Suprapubic skin (tissue), 4 donors: ENCODE data around the gene APOO. TPM values are rescaled to one million over a fixed set of nuclear protein-coding genes. Genes with fewer than 3 reads are reported as not detected.
A peak's percentile ranks its signal among the peaks of the same experiment; 100 is the strongest.

Experiments
- DNase-seq, 2 donors: peaks; one replicate each; pipeline ENCODE4 v3.0.0-alpha.2; 2019; ENCODE audit warnings: low spot score in 2 of 2
- H3K27ac ChIP-seq: fragments of 200-600 bp; sonication (generic); one replicate; pipeline ENCODE4 v1.5.1; 2019
- H3K27me3 ChIP-seq: fragments of 200-600 bp; sonication (generic); one replicate; pipeline ENCODE4 v1.5.1; 2019
- H3K36me3 ChIP-seq: fragments of 200-600 bp; sonication (generic); one replicate; pipeline ENCODE4 v1.5.1; 2019
- H3K4me1 ChIP-seq: fragments of 200-600 bp; sonication (generic); one replicate; pipeline ENCODE4 v1.5.1; 2019
- H3K4me3 ChIP-seq: fragments of 200-600 bp; sonication (generic); one replicate; pipeline ENCODE4 v1.5.1; 2019; ENCODE audit warnings: mild to moderate bottlenecking
- H3K9me3 ChIP-seq: fragments of 200-600 bp; sonication (generic); one replicate; pipeline ENCODE4 v1.5.1; 2019
- EP300 ChIP-seq: sonication (generic); formaldehyde crosslinking; IDR thresholded peaks from one replicate; pipeline ENCODE4 v1.6.1; 2017; ENCODE audit warnings: antibody characterized with exemption
- POLR2A ChIP-seq, 2 donors: fragments of 450-650 bp; IDR thresholded peaks; one replicate each; pipeline ENCODE4 v1.6.1; 2017; ENCODE audit warnings: antibody characterized with exemption in 2 of 2, mild to moderate bottlenecking in 2 of 2, moderate library complexity in 2 of 2
- POLR2AphosphoS5 ChIP-seq, 3 donors: sonication (generic); formaldehyde crosslinking; IDR thresholded peaks; one replicate each; pipeline ENCODE4 v1.6.1; 2017; ENCODE audit warnings: antibody characterized with exemption in 3 of 3
- WGBS: methylation state at CpG from one replicate; pipeline ENCODE4 v1.1.5; 2018; 5-methylcytosine and 5-hydroxymethylcytosine counted together
- total RNA-seq, 4 donors: library from RNA; depleted of rRNA; stranded (reverse); fragments of >200 nt; gene quantifications; one replicate each; pipeline ENCODE4 v1.1.0, GENCODE V29; 2016
- TF ChIP-seq, protein P1 (sequence below), 2 donors: fragments of 200-600 bp in 1 of 2; fragments of 450-650 bp in 1 of 2; sonication (generic) in 1 of 2; IDR thresholded peaks; one replicate each; pipeline ENCODE4 v1.5.1; 2016 to 2019; ENCODE audit warnings: antibody characterized with exemption in 2 of 2, mild to moderate bottlenecking in 1 of 2, moderate library complexity in 1 of 2

The APOO gene
- total RNA-seq, 4 donors from 2014 or later, result 6.2 to 14.1 (median 9.7) TPM

DNA sequence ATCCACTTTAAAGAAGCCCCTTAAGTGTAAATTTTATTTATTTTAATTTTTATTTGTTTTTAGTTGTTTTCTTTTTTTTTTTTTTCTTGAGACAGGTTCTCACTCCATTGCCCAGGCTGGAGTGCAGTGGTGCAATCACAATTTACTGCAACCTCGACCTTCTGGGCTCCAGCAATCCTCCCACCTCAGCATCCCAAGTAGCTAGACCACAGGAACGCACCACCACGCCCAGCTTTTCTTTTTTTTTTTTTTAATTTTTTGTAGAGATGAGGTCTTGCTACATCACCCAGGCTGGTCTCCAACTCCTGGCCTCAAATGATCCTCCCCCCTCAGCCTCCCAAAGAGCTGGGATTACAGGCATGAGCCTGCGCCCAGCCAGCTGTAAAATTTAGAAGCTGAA is 118.8 kb downstream of the APOO start:
- Histone ChIP-seq H3K27me3 (no peaks in the 10 kb centered on the region), H3K36me3 (no peaks in the 10 kb centered on the region), H3K4me3 (no peak overlapping the region), H3K27ac (no peak overlapping the region), H3K9me3 (no peaks in the 10 kb centered on the region), H3K4me1 (no peaks in the 10 kb centered on the region)
- 69% methylated on average over 4 of the region's 4 CpGs for WGBS
- TF ChIP-seq POLR2AphosphoS5 (IDR thresholded peaks at IDR 0.05), result no peak
- TF ChIP-seq, protein P1, sequence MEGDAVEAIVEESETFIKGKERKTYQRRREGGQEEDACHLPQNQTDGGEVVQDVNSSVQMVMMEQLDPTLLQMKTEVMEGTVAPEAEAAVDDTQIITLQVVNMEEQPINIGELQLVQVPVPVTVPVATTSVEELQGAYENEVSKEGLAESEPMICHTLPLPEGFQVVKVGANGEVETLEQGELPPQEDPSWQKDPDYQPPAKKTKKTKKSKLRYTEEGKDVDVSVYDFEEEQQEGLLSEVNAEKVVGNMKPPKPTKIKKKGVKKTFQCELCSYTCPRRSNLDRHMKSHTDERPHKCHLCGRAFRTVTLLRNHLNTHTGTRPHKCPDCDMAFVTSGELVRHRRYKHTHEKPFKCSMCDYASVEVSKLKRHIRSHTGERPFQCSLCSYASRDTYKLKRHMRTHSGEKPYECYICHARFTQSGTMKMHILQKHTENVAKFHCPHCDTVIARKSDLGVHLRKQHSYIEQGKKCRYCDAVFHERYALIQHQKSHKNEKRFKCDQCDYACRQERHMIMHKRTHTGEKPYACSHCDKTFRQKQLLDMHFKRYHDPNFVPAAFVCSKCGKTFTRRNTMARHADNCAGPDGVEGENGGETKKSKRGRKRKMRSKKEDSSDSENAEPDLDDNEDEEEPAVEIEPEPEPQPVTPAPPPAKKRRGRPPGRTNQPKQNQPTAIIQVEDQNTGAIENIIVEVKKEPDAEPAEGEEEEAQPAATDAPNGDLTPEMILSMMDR (IDR thresholded peaks at IDR 0.05), result no peak
- no peak for TF ChIP-seq POLR2A (IDR thresholded peaks at IDR 0.05)
- TF ChIP-seq EP300, result no peak
- no peak for DNase-seq

DNA sequence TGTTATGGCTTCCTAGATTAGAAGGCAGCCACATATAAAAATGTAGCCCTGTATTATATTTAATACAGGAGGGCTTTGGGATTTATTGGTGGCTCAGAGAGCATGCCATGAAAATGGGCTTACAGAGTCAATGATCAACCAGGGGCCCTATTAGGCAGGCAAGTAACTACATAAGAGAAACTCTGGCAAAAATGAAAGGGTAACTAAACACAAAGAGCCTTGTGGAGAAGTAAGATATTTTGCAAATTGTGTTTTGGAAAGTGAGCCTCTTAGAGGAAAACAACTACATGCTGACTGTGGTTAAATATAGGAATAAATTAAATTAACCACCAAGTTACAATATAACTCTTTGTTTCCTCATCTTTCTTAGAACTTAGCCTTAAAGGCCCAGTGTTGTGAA is 119.2 kb downstream of the APOO start:
- no peaks in the 10 kb centered on the region for H3K9me3 ChIP-seq
- no peak overlapping the region for H3K27ac ChIP-seq
- TF ChIP-seq, protein P1 (IDR thresholded peaks at IDR 0.05), result no peak
- TF ChIP-seq EP300, result no peak
- TF ChIP-seq POLR2AphosphoS5 (IDR thresholded peaks at IDR 0.05), result no peak
- TF ChIP-seq POLR2A (IDR thresholded peaks at IDR 0.05), result no peak
- H3K4me3 ChIP-seq, result no peak overlapping the region
- no peaks in the 10 kb centered on the region for H3K4me1 ChIP-seq
- H3K36me3 ChIP-seq, result no peaks in the 10 kb centered on the region
- no peak for DNase-seq
- H3K27me3 ChIP-seq, result no peaks in the 10 kb centered on the region

DNA sequence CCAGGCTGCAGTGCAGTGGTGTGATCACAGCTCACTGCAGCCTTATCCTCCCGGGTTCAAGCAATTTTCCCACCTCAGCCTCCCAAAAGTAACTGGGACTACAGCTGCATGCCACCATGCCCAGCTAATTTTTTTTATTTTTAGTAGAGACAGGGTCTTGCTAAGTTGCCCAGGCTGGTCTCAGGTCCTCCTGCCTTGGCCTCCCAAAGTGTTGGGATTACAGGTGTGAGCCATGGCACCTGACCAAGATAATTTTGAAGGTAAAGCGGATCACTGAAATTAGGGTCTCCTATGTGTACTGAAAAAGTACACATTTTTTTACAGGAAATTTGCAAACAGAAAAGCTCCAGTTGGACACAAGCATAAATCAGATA is 120.0 kb downstream of the APOO start:
- Histone ChIP-seq H3K27ac (no peak overlapping the region), H3K9me3 (no peaks in the 10 kb centered on the region), H3K4me3 (no peak overlapping the region), H3K27me3 (no peaks in the 10 kb centered on the region), H3K4me1 (peaks cover under 1% of the 10 kb centered on the region), H3K36me3 (no peaks in the 10 kb centered on the region)
- DNase-seq, result no peak
- TF ChIP-seq EP300 (no peak), POLR2A (IDR thresholded peaks at IDR 0.05) (no peak), POLR2AphosphoS5 (IDR thresholded peaks at IDR 0.05) (no peak)
- TF ChIP-seq, protein P1 (IDR thresholded peaks at IDR 0.05), result no peak
- 88% methylated on average over 2 of the region's 2 CpGs for WGBS

DNA sequence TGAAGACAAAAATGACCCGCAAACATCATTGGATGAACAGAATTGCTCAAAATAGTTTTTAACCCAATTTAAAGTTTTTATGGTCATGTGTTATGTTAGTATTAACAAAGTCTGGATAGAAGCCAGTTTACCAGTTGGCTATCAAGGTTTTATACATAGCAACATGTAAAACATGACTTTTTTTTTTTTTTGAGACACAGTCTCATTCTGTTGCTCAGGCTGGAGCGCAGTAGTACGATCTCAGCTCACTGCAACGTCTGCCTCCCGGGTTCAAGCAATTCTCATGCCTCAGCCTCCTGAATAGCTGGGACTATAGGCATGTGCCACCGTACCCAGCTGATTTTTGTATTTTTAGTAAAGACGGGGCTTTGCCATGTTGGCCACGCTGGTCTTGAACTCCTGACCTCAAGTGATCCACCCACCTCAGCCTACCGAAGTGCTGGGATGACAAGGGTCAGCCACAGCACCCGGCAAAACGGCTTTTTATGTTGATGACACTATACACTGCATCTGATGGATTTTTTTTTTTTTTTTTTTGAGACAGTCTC is 121.4 kb downstream of the APOO start:
- H3K27me3 ChIP-seq, result no peaks in the 10 kb centered on the region
- TF ChIP-seq EP300 (no peak), POLR2A (IDR thresholded peaks at IDR 0.05) (no peak)
- WGBS, result 75% methylated on average over 11 of the region's 11 CpGs
- peak overlapping the region; percentile 64 for H3K4me3 ChIP-seq
- H3K36me3 ChIP-seq, result no peaks in the 10 kb centered on the region
- H3K4me1 ChIP-seq, result peaks cover 4% of the 10 kb centered on the region
- H3K9me3 ChIP-seq, result no peaks in the 10 kb centered on the region
- H3K27ac ChIP-seq, result no peak overlapping the region
- no peak for DNase-seq

DNA sequence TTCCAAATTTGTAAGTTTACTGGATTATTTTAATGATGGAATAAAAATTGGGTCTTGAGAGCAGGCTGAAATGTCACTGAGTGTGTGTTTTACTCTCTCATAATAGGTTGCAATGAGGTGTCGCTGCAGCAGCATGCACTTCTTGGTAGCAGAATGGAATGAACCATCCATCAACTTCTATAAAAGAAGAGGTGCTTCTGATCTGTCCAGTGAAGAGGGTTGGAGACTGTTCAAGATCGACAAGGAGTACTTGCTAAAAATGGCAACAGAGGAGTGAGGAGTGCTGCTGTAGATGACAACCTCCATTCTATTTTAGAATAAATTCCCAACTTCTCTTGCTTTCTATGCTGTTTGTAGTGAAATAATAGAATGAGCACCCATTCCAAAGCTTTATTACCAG is 122.2 kb downstream of the APOO start:
- no peaks in the 10 kb centered on the region for H3K36me3 ChIP-seq
- H3K27ac ChIP-seq, result no peak overlapping the region
- no peak for DNase-seq
- 57% methylated on average over 2 of the region's 2 CpGs for WGBS
- H3K4me1 ChIP-seq, result peaks cover 4% of the 10 kb centered on the region
- TF ChIP-seq POLR2AphosphoS5 (IDR thresholded peaks at IDR 0.05), result no peak
- TF ChIP-seq, protein P1 (IDR thresholded peaks at IDR 0.05), result no peak
- no peak for TF ChIP-seq POLR2A (IDR thresholded peaks at IDR 0.05)
- TF ChIP-seq EP300, result no peak
- H3K9me3 ChIP-seq, result no peaks in the 10 kb centered on the region
- H3K4me3 ChIP-seq, result peak overlapping the region; percentile 64
- no peaks in the 10 kb centered on the region for H3K27me3 ChIP-seq
